ENCODE data around the gene DNAAF1.

The DNAAF1 gene

DNA sequence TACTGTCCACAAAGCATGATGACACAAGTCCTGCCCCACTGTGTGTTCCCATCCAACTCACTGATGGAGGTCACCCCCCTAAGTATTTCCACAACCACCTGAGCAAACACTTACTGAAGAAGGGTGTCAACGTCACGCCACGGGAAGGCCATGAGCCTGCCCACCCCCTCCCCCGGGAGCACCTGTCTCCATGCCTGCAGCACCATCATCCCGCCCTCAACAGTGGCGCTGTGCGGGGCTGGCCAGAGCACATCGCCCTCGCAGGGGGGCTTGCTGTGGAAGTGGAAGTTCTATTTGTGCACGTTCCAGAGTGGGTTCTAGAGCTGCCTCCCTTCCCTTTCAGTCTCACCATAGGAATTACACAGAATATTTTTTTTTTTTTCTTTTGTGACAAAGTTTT, 24.1 kb upstream of the DNAAF1 start:
- DNase-seq (ENCODE audit: low read depth in 1 of 2, low spot score in 1 of 2), result no peak

DNA sequence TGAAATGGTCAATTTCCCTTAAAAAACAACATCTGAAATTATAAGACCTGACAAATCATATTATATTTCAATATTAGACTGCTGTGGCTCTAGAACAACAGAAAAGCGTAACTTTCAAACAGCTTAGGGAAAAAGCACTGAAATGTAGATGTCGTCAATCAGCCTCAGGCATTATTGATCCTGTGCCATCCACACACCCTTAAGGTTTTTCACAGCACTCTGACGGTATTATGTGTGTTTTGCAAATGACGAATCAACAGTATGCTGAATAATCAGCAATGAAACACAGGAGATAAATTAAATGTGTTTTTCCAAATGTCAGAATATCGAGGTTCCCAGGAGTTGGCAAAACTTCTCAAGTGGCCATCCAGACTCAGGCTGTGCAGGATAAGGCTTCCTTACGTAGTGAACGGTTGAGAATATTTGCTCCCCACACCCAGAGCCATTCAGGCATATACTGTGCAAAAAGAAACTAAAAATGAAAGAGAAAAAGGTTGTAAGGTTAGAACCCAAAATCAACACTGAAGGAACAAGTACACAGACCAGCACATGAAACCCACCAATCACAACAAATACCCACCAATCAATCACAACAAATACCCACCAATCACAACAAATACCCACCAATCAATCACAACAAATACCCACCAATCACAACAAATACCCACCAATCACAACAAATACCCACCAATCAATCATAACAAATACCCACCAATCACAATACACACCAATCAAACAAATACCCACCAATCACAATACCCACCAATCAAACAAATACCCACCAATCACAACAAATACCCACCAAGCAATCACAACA, 20.6 kb upstream of the DNAAF1 start:
- DNase-seq (ENCODE audit: low read depth in 1 of 2, low spot score in 1 of 2), result no peak

DNA sequence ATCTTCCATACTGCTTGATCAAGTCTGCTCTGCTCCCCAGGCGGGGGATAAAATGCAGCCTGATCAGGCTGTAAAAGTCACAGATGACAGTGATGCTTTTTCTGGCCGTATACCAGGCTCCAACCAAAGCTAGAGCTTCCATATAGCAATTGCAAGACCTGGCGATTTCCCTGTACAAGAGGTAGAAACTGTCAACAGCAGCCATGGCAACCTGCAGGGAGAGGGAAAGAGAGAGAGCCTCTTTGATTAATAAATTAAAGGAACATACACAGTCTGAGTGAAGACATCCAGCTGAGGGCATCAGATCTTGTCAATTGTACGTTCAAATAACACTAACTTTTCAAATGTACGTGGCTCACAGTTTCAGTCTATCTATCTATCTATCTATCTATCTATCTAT, 14.0 kb upstream of the DNAAF1 start:
- no peak for DNase-seq (ENCODE audit: low read depth in 1 of 2, low spot score in 1 of 2)

DNA sequence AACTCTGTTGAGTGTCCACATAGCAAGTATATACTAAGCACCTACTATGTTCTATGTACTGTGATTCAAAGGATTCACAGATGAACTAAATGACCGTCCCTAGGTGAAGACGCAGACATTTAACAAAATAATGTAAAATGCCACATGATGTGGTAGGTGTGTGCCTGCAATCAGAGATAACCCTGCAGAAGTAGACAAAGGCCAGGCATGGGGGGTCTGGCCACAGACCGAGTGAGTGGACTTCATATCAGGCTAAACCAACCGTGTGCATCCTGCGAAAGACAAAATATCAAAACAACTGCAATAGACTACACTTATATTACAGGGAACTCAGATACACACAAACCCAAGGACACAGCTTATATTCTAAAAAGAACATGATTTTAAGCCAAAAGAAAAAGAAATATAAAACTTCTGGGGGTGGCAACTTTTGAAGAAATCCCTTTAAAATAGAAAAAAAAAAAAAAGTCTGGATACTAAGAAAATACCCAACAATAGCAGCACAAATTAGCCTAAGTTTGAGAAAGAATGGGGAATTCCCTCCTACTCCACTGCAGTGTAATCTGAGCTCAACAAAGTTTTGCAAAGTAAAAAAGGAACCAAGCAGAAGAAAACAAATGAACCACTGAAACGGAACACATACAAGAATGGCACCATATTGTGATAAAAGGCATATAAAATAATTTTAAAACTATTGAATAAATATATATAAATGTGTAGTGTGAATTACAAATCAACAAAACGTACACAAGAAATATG, 12.4 kb upstream of the DNAAF1 start:
- DNase-seq (ENCODE audit: low read depth in 1 of 2, low spot score in 1 of 2), result no peak

DNA sequence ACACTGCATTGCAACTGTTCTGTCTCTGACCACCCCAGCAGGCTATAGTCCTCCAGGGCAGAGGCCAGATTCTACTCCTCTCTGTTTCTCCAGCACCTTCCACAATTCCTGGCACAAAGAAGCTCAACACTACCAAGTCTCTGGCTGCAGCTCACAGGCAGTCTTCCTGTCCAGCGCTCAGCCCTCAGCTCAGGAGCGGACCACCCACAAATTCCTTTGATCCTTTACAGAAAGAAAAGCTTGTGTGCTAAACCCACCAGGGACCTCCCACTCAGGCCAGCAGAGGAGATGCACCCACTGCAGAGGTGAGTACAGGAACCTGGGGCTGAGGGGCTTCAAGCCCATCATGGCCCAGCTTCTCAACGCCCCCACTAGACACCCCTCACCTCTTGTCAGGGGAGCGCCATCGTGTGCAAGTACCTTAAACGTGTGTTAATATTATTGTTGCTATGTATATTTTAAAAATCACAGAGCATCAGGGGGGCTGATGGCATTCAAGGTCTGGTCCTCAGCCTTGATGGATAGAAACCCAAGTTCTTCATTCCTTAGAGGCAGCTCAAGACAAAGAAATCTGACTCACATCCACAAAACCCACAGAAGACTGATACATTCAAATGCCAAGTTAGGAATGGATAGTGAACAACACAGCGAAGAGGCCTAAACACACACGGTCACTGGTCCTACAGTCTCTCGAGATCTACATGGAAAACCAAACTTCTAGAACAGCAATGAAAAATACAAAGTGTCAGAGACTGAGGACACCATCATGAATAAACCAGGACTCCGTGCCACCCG, 8.6 kb upstream of the DNAAF1 start:
- no peak for DNase-seq (ENCODE audit: low read depth in 1 of 2, low spot score in 1 of 2)

DNA sequence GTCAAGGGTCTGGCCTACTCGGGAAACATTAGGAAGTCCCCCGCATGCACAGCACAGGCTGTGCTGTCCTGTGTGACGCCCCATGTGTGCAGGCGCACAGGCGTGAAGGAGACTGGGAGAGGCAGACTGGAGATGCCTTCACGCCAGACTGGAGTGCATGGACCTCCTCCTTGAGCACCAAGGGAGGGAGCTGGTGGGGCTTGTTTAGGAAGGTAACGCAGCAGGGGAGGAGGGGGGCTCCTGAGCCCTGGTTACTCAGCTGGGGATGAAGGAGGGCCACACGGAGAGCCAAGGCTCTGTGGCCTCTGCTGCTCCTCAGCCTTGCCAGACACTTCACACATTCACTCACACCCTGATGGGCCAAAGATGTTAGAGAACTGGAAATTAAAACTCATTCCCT, 7.8 kb upstream of the DNAAF1 start:
- DNase-seq (ENCODE audit: low read depth in 1 of 2, low spot score in 1 of 2), result no peak

DNA sequence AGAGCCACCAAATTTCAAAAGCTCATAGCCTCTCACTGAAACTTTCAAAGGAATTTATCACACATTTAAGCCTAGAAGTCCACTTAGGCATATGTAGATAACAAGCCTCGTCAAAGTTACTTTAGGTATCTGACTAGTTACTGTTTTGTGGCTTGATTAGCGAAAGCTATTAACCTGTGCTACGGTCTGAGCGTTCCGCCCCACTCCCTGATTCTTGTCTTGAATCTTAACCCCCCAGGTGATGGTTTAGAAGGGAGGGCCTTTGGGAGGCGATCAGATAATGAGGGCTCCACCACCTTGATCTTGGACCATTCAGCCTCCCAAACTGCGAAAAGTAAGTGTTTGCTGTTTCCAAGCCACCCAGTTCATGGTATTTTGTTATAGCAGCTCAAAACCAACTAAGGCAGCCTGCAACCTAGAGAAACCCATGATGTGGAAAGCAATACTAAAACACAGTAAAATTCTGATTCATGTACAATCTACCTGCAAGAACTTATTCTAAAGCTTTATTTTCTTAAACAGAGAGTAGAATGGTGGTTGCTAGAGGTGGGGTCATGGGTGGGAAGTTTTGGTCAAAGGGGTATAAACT, 7.2 kb upstream of the DNAAF1 start:
- no peak for DNase-seq (ENCODE audit: low read depth in 1 of 2, low spot score in 1 of 2)

DNA sequence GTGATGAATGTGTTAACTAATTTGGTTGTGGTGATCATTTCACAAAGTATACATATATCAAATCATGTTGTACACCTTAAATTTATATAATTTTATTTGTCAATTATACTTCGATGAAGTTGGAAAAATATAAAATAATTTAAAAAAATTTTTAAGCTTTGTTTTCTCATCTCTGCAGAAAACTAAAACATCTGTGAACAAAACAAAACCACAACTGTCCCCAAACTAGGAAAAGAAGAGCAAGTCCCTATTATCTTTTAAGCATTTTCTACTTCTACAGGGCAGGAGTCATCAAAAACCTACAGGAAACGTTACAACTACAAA, 6.6 kb upstream of the DNAAF1 start:
- DNase-seq (ENCODE audit: low read depth in 1 of 2, low spot score in 1 of 2), result no peak

DNA sequence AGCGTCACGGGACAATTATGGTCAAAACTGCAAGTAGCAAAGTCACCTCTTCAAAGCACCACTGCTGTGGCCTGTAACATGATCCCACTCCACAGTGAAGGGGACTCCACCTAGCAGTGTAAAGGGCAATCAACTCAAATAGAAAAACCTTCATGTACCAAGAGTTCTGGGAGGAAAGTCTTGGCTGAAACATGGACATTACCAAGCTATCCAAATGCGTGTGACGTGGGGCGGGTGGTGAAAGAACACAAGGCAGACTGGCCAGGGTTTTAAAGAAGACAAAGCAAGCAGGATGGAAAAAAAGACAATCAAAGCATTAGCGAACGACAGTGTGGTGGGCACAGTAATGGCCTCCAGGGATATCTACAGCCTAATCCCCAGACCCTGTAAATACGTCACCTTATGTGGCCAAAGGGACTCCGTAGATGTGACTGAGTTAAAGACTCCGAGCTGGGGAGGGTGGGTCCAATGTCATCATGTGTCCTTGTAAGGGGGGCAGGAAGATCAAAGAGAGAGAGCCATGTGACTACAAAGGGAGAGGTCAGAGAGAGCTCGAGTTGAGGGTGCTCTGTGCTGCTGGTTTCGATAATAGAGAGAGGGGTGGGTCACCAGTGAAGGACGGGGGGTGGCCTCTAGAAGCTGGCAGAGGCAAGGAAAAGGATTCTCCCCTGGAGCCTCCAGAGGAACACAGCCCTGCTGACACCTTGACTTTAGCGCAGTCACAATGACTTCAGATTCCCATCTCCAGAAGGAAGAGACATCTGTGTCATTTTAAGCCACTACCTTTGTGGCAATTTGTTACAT, 6.1 kb upstream of the DNAAF1 start:
- no peak for DNase-seq (ENCODE audit: low read depth in 1 of 2, low spot score in 1 of 2)

DNA sequence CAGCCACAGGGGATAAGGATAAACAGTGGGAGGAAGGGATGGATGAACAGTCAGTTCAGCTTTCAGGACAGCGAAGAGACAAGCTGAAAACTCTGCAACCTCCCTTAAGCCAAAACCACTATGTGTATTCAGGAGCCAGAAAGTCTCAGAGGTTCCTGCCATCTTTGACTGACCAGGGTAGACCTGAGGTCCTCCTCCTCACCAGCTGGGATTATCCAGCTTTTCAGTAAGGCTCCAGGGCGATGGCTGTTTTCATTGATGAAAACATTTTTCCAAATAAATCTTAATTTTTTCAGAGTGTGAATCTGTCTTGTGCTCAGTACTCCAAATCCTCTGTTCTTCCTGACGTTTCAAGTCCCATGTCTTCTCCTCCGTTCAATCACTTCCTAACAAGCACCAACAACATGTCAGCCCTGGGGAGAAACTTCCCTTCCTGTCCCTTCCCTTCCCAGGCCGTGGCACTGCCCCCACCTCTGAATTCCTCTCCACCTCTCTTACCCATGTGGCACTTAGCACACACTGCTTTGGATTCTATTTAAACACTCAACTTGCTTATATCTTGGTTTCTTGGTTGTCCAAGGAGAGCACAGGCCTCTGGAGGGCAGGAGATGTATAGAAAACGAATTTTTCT, 5.4 kb upstream of the DNAAF1 start:
- DNase-seq (ENCODE audit: low read depth in 1 of 2, low spot score in 1 of 2), result no peak

DNA sequence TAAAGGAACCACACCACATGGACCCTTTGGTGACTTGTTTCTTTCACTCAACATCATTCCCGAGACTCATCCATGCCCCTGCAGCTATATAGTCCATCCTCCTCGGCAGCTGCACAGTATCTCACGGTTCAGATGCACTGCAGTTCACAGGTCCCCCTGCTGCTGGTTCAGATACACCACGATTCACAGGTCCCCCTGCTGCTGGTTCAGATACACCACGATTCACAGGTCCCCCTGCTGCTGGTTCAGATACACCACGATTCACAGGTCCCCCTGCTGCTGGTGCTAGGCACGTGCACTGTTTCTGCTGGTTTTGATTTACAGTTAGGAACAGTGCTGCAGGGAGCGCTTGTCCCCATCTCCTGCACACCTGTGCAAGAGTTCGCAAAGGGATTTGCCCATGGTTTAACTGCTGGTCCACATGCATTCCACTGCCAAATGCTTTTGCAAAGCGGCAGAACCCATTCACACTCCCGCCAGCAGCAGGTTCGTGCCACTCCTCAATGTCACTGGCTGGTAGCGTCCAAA, 3.9 kb upstream of the DNAAF1 start:
- DNase-seq (ENCODE audit: low read depth in 1 of 2, low spot score in 1 of 2), result no peak

DNA sequence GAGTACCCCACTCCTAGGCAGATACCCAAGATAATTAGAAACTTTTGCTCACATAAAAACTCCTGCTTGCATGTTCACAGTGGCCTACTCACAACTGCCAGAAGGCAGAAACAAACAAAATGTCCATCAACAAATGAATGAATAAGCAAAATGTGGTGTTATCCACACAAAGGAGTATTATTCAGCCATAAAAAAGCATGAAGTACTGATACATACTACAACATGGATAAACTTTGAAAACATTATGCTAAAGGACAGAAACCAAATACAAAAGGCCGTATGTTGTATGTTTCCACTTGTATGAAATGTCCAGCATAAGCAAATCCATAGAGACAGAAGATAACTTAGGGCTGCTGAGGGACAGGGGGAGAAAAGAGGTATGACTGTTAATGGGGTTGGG, 2.0 kb upstream of the DNAAF1 start:
- no peak for DNase-seq (ENCODE audit: low read depth in 1 of 2, low spot score in 1 of 2)

DNA sequence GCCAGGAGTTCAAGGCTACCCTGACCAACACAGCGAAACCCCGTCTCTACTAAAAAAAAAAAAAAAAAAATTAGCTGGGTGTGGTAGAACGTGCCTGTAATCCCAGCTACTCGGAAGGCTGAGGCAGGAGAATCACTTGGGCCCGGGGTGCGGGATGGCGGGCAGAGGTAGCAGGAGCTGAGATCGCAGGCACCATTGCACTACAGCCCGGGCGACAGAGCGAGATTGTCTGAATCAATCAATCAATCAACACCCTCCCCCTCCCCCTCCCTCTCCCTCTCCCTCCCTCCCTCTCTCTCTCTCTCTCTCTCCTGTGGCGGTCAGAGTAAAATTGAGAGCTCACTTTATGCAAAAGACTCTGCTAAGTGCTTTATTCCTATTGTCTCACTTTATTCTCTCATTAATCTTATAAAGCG, 1.3 kb upstream of the DNAAF1 start:
- DNase-seq (ENCODE audit: low read depth in 1 of 2, low spot score in 1 of 2), result no peak

DNA sequence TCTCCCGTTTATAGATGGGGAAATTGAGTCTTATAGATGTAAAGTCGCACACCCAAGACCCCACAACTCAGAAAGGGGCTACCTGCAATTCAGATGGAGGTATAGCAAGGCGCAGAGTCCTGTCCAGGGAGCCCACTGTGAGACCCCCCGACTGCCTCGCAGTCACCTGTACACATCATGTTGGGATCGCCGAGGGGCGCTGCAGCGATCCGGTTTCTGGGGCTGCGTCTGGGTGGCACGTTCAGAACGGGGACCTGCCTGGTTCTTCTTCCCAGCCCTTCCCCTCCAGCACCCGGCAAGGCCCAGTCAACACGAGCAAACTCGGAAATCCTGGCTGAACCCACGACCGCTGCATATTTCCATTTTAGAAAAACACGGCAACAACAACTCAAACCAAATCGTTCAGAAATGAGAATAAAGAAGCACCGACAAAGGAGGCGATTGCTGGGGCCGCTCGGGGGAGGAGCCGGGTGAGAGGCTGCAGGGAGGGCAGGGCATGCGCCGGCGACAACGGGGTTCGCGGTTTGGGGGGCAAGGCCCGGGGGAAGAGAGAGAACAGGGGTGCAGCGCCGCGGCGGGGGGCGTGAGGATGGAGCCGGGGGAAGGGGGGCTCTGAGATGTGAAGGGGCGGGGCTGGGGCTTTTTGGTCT, 774 bp upstream of the DNAAF1 start:
- DNase-seq (ENCODE audit: low read depth in 1 of 2, low spot score in 1 of 2), result peak in 1 of 2 donors; percentile 14

DNA sequence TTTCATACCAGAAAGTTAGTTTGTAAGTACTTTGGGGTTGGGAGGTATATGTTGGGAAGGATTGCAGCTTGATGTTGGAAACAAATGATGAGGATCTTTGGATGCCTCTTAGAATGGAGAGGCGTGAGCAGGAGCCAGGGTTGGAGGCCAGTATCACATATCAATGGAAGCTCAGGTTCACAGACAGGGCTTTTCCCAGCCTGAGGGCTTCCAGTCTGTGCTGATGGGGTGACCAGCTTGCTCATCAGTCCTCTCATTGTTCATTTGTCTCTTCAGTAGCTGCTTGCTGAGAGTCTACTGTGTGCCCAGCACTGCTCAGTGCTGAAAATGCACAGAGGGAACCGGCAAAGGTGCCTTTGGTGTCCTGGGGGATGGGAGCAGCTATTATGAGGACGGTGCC, 5.8 kb downstream of the DNAAF1 start:
- no peak for DNase-seq (ENCODE audit: low read depth in 1 of 2, low spot score in 1 of 2)

DNA sequence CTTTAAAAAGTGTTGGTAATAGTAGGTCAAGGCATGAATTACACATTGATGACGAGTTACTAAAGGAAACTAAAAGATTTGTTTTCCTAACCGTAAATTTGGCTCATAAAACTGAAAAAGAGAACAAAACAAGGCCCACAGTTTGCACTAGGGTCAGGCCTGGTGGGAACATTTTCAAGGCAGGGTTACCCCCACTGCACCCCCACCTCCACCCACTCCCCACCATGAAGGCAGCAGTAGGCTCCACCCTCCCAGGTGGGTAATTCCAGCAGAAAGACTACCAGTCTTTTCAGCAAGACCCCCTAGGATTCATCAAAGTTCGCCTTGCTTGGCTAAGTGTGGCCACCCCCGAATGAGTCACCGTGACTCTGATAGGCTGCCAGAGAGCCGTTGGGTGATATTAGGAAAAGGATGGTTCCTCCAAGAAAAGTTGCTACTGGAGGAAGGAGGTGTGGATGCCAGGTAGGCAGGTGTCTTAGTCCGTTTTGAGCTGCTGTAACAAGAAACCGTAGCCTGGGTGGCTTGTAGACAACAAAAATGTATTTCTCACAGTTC, 8.6 kb downstream of the DNAAF1 start:
- no peak for DNase-seq (ENCODE audit: low read depth in 1 of 2, low spot score in 1 of 2)

DNA sequence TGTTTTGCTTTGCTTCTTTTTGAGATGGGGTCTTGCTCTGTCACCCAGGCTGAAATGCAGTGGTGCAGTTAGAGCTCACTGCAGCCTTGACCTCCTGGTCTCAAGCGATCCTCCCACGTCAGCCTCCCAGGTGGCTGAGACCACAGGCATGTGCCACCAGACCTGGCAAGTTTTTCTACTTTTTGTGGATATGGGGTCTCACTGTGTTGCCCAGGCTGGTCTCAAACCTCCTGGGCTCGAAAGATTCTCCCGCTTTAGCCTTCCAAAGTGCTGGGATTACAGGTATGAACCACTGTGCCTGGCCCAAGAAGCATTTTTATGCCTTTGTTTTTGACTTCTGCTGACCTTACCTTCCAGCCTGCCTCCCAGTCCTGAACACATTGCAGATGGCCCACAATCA, 10.1 kb downstream of the DNAAF1 start:
- no peak for DNase-seq (ENCODE audit: low read depth in 1 of 2, low spot score in 1 of 2)

DNA sequence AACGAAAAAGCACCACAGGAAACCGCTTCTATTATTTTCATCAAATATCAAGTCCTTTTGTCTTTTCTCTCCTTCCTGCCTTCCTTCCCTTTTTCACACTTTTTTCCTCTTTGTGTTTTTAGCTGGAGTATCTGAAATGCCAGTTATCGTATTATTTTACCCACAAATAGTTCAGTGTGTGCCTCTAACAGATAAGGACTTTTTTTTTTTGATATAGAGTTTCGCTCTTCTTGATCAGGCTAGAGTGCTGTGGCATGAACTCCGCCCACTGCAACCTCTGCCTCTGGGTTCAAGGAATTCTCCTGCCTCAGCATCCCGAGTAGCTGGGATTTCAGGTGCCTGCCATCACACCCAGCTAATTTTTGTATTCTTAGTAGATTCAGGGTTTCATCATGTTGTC, 10.7 kb downstream of the DNAAF1 start:
- no peak for DNase-seq (ENCODE audit: low read depth in 1 of 2, low spot score in 1 of 2)

DNA sequence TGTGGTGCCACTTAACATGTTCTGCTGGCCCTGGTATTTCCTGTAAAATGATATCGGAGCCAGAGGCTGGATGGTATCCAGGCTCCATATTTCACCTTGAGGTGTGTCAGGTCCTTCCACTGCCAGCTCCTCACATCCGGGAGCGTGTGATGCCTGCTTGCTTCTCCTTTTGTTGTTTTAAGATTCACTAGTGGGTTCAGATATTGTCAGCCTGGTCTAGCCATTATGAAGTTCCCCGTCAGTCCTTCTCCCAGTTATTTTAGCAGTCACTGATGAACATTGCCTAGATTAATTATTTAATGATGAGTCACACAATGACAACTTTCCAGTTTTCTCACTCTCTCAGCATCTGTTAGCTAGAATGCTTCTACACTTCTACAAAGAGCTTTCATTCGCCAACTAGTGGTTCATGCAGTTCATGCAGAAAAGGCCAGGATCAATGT, 11.3 kb downstream of the DNAAF1 start:
- no peak for DNase-seq (ENCODE audit: low read depth in 1 of 2, low spot score in 1 of 2)
